GM21526 (cell line): ENCODE data around the gene FOXC2.

Experiments
- ATAC-seq: cut with Tn5 transposase; IDR thresholded peaks from one replicate; pipeline ENCODE4 v1.9.1; 2021; ENCODE audit warnings: moderate library complexity; ENCODE audit not compliant: unreplicated experiment, low FRiP score

The FOXC2 gene

GRCh38 chr16:86609115-86609514 is 42.5 kb downstream of the FOXC2 start:
- no peak for ATAC-seq

GRCh38 chr16:86609661-86610060 is 43.0 kb downstream of the FOXC2 start:
- ATAC-seq: no peak

- ATAC-seq: no peak
These were observed 44.3 kb downstream of the FOXC2 start for GRCh38 chr16:86610779-86611524.

- no peak for ATAC-seq
These were observed 44.9 kb downstream of the FOXC2 start for GRCh38 chr16:86611525-86611855.

GRCh38 chr16:86611941-86612340 is 45.3 kb downstream of the FOXC2 start:
- no peak for ATAC-seq

GRCh38 chr16:86614699-86615098 is 48.1 kb downstream of the FOXC2 start:
- no peak for ATAC-seq

- ATAC-seq: no peak
These were observed 50.3 kb downstream of the FOXC2 start for GRCh38 chr16:86616906-86617305.

- ATAC-seq: no peak
These were observed 52.0 kb downstream of the FOXC2 start for GRCh38 chr16:86618431-86619238.
